Panc1 (cell line): ENCODE results near the gene GNA12.
A peak's percentile ranks its signal among the peaks of the same experiment; 100 is the strongest.

Source experiments
- CTCF ChIP-seq: fragments of 450-650 bp; IDR thresholded peaks from 2 replicates; pipeline ENCODE4 v1.5.1; 2017; ENCODE audit warnings: mild to moderate bottlenecking
- REST ChIP-seq, 2 experiments: IDR thresholded peaks; 2 replicates each; pipeline ENCODE4 v1.6.1; 2011 to 2012; ENCODE audit warnings: low read depth in 2 of 2, control low read depth in 1 of 2, low read length in 1 of 2, mild to moderate bottlenecking in 1 of 2, moderate library complexity in 1 of 2; ENCODE audit not compliant: insufficient read depth in 1 of 2
- TCF7L2 ChIP-seq: IDR thresholded peaks from 2 replicates; pipeline ENCODE4 v1.6.1; 2011; ENCODE audit warnings: mild to moderate bottlenecking, low read depth, low read length, inconsistent platforms

GRCh38 chr7:2757904-2758672 is 86.0 kb downstream of the GNA12 start:
- TF ChIP-seq CTCF (no peak), REST (IDR thresholded peaks at IDR 0.05; ENCODE audit: insufficient read depth in 1 of 2, low read depth in 2 of 2, low read length in 1 of 2) (peak in 1 of 2 experiments; percentile 34; a peak in 1 of 4 replicates), TCF7L2 (0 out of 2 replicates have a peak, but pooled peaks have one; percentile 14)
